ENCODE measurements around the gene ITGA5. TPM values are rescaled to one million over a fixed set of nuclear protein-coding genes. Genes with fewer than 3 reads are reported as not detected.
A peak's percentile ranks its signal among the peaks of the same experiment; 100 is the strongest.

Gene ITGA5
- total RNA-seq, 1 experiment from 2014 or later, result 12.2 TPM

- no peaks in the 10 kb centered on the region for H3K23me2 ChIP-seq (ENCODE audit: insufficient read length, low read depth, low read length, poor library complexity, severe bottlenecking)
- no CpG with 5 or more reads among the region's 13 CpGs for WGBS (ENCODE audit: extremely low coverage, insufficient read length, low lambda C conversion rate)
- H2BK15ac ChIP-seq (ENCODE audit: low read depth, low read length), result no peak overlapping the region
- no peak overlapping the region; a peak in 1 of 5 replicates for H3K4me3 Mint-ChIP-seq
- no peaks in the 10 kb centered on the region for H3K79me1 ChIP-seq (ENCODE audit: insufficient read depth, low read depth, low read length, poor library complexity, severe bottlenecking)
- no peak overlapping the region for H2BK12ac ChIP-seq (ENCODE audit: insufficient read length, low read depth, low read length)
- no peak overlapping the region for H4K91ac ChIP-seq (ENCODE audit: insufficient read length, low read depth, low read length)
- no peak overlapping the region for H3K27ac ChIP-seq (ENCODE audit: insufficient read length, low read depth, low read length)
- H4K20me1 ChIP-seq (ENCODE audit: control insufficient read depth, insufficient read depth, insufficient read length), result no peaks in the 10 kb centered on the region
- DNase-seq, result peak; percentile 57
- no peak overlapping the region for H3K9ac ChIP-seq (ENCODE audit: extremely low read depth, insufficient read length, low read length)
- 0 out of 7 replicates have a peak overlapping the region, but pooled peaks of 1 of the 3 experiments have one; percentile 23 for H3K27ac Mint-ChIP-seq
- no peak overlapping the region for H2AK5ac ChIP-seq (ENCODE audit: insufficient read length, low read length)
- no peak overlapping the region for H2BK5ac ChIP-seq (ENCODE audit: insufficient read length, low read length)
- H3K56ac ChIP-seq (ENCODE audit: insufficient read length, low read depth, low read length), result no peak overlapping the region
- no peaks in the 10 kb centered on the region for H3K9me3 ChIP-seq (ENCODE audit: control insufficient read depth, low read depth, low read length)
- no peak overlapping the region for H2BK120ac ChIP-seq (ENCODE audit: low read depth, low read length, poor library complexity, severe bottlenecking)
- H3K18ac ChIP-seq (ENCODE audit: insufficient read length, low read depth, low read length), result no peak overlapping the region
- H3K4me2 ChIP-seq (ENCODE audit: insufficient read depth, insufficient read length, low read length), result no peak overlapping the region
- H2BK20ac ChIP-seq (ENCODE audit: low read depth, low read length, poor library complexity, severe bottlenecking), result no peak overlapping the region
- H3K4me1 Mint-ChIP-seq, result peaks cover 32 to 55% of the 10 kb centered on the region in 2 experiments
- H3K27me3 Mint-ChIP-seq (ENCODE audit: low read depth), result peaks cover 90% of the 10 kb centered on the region
- H3K27me3 ChIP-seq (ENCODE audit: insufficient read depth, low read length), result peaks cover 3% of the 10 kb centered on the region; the same call in 1 of the 2 replicates
- no peak overlapping the region for H4K8ac ChIP-seq (replicated peaks; ENCODE audit: insufficient read length, low read depth, low read length)
- H2AFZ ChIP-seq (ENCODE audit: low read length), result no peak overlapping the region
- TF ChIP-seq, protein P1, sequence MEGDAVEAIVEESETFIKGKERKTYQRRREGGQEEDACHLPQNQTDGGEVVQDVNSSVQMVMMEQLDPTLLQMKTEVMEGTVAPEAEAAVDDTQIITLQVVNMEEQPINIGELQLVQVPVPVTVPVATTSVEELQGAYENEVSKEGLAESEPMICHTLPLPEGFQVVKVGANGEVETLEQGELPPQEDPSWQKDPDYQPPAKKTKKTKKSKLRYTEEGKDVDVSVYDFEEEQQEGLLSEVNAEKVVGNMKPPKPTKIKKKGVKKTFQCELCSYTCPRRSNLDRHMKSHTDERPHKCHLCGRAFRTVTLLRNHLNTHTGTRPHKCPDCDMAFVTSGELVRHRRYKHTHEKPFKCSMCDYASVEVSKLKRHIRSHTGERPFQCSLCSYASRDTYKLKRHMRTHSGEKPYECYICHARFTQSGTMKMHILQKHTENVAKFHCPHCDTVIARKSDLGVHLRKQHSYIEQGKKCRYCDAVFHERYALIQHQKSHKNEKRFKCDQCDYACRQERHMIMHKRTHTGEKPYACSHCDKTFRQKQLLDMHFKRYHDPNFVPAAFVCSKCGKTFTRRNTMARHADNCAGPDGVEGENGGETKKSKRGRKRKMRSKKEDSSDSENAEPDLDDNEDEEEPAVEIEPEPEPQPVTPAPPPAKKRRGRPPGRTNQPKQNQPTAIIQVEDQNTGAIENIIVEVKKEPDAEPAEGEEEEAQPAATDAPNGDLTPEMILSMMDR (conservative IDR thresholded peaks at IDR 0.05), result no peak
- no peak overlapping the region for H3K4ac ChIP-seq (ENCODE audit: low read depth, low read length)
- no peaks in the 10 kb centered on the region for H3K36me3 Mint-ChIP-seq (ENCODE audit: insufficient read depth in 1 of 3, low read depth in 3 of 3)
- H3K9me3 Mint-ChIP-seq, result peaks cover 3 to 7% of the 10 kb centered on the region in 2 experiments; a peak in 3 of 5 replicates
- peaks cover 14% of the 10 kb centered on the region; the same call in 1 of the 2 replicates for H3K4me1 ChIP-seq (ENCODE audit: insufficient read depth, low read length)
- H4K5ac ChIP-seq (ENCODE audit: insufficient read length, low read depth, low read length), result no peak overlapping the region
- H3T11ph ChIP-seq (ENCODE audit: low read length), result no peak overlapping the region
- no peaks in the 10 kb centered on the region for H3K79me2 ChIP-seq (ENCODE audit: insufficient read depth, low read length)
- no peak overlapping the region; the same call in 1 of the 2 replicates for H3K14ac ChIP-seq (ENCODE audit: insufficient read depth, low read length)
- no peak overlapping the region for H3K23ac ChIP-seq (ENCODE audit: insufficient read length, low read depth, low read length)
These were observed 9.3 kb upstream of the ITGA5 start for GRCh38 chr12:54428050-54429013.
